Measurements from ENCODE around the gene S1PR1. TPM values are rescaled to one million over a fixed set of nuclear protein-coding genes. Genes with fewer than 3 reads are reported as not detected.

The S1PR1 gene
- polyA plus RNA-seq, 3 donors: 0.36 to 0.64 (median 0.43) TPM

DNA sequence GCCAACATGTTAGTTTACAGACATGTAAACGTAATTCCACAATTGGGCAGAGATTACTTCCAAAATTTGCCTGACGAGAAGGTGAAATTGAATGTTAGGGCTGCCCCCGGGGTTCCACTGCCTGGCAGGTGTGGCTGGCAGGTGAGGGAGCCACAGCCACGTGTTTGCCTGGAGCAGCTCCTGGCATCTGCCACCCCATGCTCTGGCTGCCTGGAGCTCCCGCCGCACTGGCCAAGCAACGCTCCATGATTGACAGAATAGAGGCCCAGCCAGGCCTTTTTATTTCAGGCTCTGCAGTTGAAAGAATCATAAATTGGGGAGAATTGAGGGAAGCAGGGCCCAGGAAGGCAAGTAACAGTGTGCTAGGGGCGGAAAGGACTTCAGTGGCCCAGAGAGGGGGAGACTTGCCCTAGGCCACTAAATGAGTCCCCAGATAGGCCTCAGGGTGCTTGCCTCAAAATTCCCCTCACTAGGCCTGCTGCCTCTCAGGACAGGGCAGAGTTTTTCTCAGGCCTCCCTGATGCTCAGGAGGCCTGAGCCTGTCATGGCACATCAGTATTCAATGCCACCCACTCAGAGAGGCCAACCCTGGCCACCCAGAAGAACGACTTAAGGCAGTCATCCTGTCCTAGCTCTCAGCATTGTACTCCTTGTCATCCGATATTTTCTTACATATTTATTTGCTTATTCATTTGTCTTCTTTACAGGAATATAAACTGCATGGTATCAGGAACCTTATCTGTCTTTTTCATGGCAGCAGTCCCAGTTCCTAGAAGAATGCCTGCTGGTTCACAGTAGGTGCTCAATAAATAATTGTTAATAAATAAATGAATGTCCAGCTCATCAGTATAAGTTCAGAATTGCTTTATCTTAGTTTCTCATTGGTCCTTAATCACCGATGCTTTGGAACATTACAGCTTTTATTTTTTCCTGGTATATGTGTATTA, 16.6 kb upstream of the S1PR1 start:
- Histone ChIP-seq H2AFZ (ENCODE audit: insufficient read depth, low read depth, low read length, poor library complexity, severe bottlenecking) (no peak overlapping the region), H3K9ac (ENCODE audit: insufficient read depth, low read length, poor library complexity, severe bottlenecking) (no peak overlapping the region), H3K36me3 (replicated peaks in 1 of 2; ENCODE audit: control insufficient read depth in 1 of 2, insufficient read depth in 2 of 2, low read length in 2 of 2) (no peaks in the 10 kb centered on the region), H3K9me3 (replicated peaks in 1 of 2; ENCODE audit: control insufficient read depth in 1 of 2, insufficient read depth in 1 of 2, low read length in 2 of 2) (no peaks in the 10 kb centered on the region), H3K27ac (ENCODE audit: low read depth in 1 of 2, low read length in 2 of 2) (no peak overlapping the region), H3K27me3 (ENCODE audit: control insufficient read depth in 2 of 2, insufficient read depth in 2 of 2, low read length in 2 of 2) (no peaks in the 10 kb centered on the region), H3K4me3 (replicated peaks in 1 of 3; ENCODE audit: low read depth in 2 of 3, low read length in 3 of 3) (no peak overlapping the region), H3K79me2 (ENCODE audit: insufficient read depth, low read length) (no peaks in the 10 kb centered on the region), H4K20me1 (ENCODE audit: insufficient read depth, low read length) (no peaks in the 10 kb centered on the region), H3K4me2 (replicated peaks; ENCODE audit: extremely low read depth, low read length, poor library complexity, severe bottlenecking) (no peak overlapping the region), H3K4me1 (ENCODE audit: control insufficient read depth in 1 of 2, insufficient read depth in 2 of 2, low read length in 2 of 2) (no peaks in the 10 kb centered on the region)
- WGBS (ENCODE audit: insufficient coverage): 95% methylated on average over 8 of the region's 11 CpGs
- no peak for DNase-seq
- H3K36me3 Mint-ChIP-seq: no peaks in the 10 kb centered on the region
- no peak overlapping the region for H3K27ac Mint-ChIP-seq
- H3K9me3 Mint-ChIP-seq: no peaks in the 10 kb centered on the region
- intact Hi-C loops (cut with micrococcal nuclease): no loop called here
- no peaks in the 10 kb centered on the region for H3K27me3 Mint-ChIP-seq (ENCODE audit: low read depth in 3 of 3)
- peaks cover 8% of the 10 kb centered on the region for H3K4me1 Mint-ChIP-seq
- TF ChIP-seq, protein P1, sequence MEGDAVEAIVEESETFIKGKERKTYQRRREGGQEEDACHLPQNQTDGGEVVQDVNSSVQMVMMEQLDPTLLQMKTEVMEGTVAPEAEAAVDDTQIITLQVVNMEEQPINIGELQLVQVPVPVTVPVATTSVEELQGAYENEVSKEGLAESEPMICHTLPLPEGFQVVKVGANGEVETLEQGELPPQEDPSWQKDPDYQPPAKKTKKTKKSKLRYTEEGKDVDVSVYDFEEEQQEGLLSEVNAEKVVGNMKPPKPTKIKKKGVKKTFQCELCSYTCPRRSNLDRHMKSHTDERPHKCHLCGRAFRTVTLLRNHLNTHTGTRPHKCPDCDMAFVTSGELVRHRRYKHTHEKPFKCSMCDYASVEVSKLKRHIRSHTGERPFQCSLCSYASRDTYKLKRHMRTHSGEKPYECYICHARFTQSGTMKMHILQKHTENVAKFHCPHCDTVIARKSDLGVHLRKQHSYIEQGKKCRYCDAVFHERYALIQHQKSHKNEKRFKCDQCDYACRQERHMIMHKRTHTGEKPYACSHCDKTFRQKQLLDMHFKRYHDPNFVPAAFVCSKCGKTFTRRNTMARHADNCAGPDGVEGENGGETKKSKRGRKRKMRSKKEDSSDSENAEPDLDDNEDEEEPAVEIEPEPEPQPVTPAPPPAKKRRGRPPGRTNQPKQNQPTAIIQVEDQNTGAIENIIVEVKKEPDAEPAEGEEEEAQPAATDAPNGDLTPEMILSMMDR (IDR thresholded peaks at IDR 0.05): no peak
- H3K4me3 Mint-ChIP-seq: no peak overlapping the region

DNA sequence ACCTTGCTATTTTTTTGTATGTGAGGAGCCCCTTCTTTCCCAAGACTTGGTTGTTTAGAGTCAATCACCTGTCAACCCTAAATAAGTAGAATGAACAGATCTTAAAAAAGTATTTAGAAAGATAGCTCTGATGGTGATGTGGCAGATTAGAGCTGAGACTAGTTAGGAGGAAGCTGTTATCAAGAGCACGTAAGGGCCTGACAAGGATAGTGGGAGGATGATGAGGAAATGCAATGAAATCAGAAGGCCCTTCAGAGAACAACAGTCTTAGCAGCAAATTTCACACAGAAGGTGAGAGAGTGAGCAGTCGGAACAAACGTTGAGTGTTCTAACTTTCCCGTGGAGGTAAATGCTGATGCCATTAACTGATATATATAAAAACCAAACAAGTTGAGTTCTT, 15.9 kb upstream of the S1PR1 start:
- H3K4me3 ChIP-seq (replicated peaks in 1 of 3; ENCODE audit: low read depth in 2 of 3, low read length in 3 of 3): no peak overlapping the region
- no peak overlapping the region for H3K9ac ChIP-seq (ENCODE audit: insufficient read depth, low read length, poor library complexity, severe bottlenecking)
- H3K4me1 Mint-ChIP-seq: peaks cover 8% of the 10 kb centered on the region
- no peaks in the 10 kb centered on the region for H3K9me3 ChIP-seq (replicated peaks in 1 of 2; ENCODE audit: control insufficient read depth in 1 of 2, insufficient read depth in 1 of 2, low read length in 2 of 2)
- no peak overlapping the region for H3K4me2 ChIP-seq (replicated peaks; ENCODE audit: extremely low read depth, low read length, poor library complexity, severe bottlenecking)
- H3K27me3 Mint-ChIP-seq (ENCODE audit: low read depth in 3 of 3): peaks cover 0 to 1% (median 0%) of the 10 kb centered on the region in 3 donors
- no peaks in the 10 kb centered on the region for H3K4me1 ChIP-seq (ENCODE audit: control insufficient read depth in 1 of 2, insufficient read depth in 2 of 2, low read length in 2 of 2)
- no peaks in the 10 kb centered on the region for H3K79me2 ChIP-seq (ENCODE audit: insufficient read depth, low read length)
- no peak overlapping the region for H3K4me3 Mint-ChIP-seq
- H3K27ac Mint-ChIP-seq: no peak overlapping the region
- H3K36me3 Mint-ChIP-seq: no peaks in the 10 kb centered on the region
- TF ChIP-seq, protein P1 (IDR thresholded peaks at IDR 0.05): no peak
- no peak overlapping the region for H3K27ac ChIP-seq (ENCODE audit: low read depth in 1 of 2, low read length in 2 of 2)
- H2AFZ ChIP-seq (ENCODE audit: insufficient read depth, low read depth, low read length, poor library complexity, severe bottlenecking): no peak overlapping the region
- DNase-seq: no peak
- intact Hi-C loops (cut with micrococcal nuclease): no loop called here
- 29% methylated on average over 1 of the region's 4 CpGs for WGBS (ENCODE audit: insufficient coverage)
- H3K36me3 ChIP-seq (replicated peaks in 1 of 2; ENCODE audit: control insufficient read depth in 1 of 2, insufficient read depth in 2 of 2, low read length in 2 of 2): no peaks in the 10 kb centered on the region
- H3K9me3 Mint-ChIP-seq: no peaks in the 10 kb centered on the region
- H3K27me3 ChIP-seq (ENCODE audit: control insufficient read depth in 2 of 2, insufficient read depth in 2 of 2, low read length in 2 of 2): no peaks in the 10 kb centered on the region
- H4K20me1 ChIP-seq (ENCODE audit: insufficient read depth, low read length): no peaks in the 10 kb centered on the region
